NCI-H526 (cell line): ENCODE measurements around the gene C6orf136.
A peak's percentile ranks its signal among the peaks of the same experiment; 100 is the strongest.

Experiments used
- DNase-seq, 2 experiments: peaks; one replicate each; lab custom pipeline; 2025; lab: John Stamatoyannopoulos, UW

The C6orf136 gene

DNA sequence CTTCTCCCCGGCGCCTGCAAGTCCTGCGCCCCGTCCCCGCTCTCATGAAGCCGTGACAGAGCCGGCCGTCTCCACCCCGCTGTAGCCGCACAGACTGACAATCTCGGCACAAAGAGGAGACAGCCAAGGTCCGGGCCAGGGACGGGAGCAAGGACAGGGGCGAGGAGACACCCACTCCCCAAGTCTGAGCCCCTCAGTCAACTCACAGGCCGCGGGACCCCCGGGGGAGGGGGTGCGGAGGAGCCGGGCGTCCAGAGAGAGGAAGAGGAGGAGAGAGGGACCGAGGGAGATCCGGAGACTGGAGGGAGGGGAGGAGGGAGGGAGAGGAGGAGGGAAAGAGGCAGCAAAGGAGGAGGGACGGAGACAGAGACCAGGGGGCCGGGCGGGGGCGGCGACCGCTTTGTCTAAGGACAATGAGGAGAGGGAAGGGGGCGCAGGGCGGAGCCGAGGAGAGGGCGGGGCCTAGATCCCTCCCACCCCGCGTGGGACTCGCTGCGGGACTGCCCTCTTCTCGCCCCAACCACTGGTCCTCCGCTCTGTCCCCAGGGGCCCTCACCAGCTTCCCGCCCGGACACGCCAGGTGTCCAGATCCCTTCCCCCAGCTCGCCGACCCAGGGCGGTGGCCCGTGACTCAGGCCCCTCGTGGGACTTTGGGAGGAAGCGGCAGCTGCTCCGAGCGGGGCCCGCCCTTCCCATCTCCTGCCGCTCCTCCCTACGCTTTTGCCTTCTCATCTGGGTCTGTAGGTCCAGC lies 40.1 kb downstream of the C6orf136 start:
- peak; percentile 76 to 94 for DNase-seq

DNA sequence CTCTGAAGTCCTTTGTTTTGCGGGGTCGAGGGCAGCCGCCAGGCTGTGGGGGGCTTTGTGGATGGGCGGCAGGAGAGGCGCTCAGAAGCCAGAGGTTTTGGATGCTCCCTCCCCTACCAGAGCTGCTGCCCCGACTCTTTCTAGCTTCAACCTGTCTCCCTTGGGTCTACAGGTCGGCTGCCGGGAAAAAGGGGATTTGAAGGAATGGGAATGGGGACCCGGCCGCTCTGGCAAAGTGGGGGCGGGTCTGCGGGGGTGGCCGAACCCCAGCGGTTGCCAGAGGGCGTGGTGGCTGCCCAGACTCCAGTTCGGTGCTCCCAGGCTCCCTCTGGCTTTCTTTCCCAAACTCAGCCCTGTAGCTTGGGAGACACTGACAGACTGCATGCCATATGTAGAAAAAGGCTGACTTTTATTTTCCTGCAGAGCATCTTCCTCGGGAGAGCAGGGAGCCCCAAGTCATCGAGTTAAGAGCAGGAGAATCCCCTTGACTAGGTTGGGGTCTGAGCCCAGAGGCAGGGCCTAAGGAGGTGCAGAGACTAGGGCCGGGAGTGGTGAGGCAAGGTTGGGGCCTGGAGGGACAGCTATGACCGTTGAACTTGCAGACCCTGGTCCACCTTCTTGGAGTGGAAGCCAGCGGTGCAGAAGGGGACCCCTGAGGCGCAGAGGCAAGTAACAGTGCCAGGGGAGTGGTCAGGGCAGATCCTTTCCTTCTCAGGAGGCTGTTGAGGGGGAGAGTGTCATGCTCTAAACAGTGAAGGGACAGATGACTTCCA lies 40.9 kb downstream of the C6orf136 start:
- DNase-seq, result peak in 1 of 2 experiments; percentile 63

DNA sequence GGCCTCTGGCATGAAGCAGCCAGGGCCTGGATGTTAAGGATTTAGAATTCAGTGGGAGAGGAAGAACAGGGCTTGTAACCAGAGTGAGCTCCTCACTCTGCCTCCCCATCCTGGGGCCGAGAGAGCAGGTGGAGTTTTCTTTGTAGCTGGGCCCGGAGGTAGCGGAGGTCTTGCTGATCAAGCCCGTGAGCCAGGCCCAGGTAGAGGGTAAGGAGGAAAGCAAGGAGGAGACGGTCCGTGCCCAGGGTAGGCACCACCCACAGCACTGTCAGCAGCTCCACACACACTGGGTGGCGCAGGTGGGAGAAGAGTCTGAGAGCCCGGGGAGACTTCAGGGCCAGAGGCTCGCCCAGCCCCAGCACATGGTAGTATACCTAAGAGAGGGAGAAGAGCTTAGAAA lies 41.6 kb downstream of the C6orf136 start:
- DNase-seq, result no peak

DNA sequence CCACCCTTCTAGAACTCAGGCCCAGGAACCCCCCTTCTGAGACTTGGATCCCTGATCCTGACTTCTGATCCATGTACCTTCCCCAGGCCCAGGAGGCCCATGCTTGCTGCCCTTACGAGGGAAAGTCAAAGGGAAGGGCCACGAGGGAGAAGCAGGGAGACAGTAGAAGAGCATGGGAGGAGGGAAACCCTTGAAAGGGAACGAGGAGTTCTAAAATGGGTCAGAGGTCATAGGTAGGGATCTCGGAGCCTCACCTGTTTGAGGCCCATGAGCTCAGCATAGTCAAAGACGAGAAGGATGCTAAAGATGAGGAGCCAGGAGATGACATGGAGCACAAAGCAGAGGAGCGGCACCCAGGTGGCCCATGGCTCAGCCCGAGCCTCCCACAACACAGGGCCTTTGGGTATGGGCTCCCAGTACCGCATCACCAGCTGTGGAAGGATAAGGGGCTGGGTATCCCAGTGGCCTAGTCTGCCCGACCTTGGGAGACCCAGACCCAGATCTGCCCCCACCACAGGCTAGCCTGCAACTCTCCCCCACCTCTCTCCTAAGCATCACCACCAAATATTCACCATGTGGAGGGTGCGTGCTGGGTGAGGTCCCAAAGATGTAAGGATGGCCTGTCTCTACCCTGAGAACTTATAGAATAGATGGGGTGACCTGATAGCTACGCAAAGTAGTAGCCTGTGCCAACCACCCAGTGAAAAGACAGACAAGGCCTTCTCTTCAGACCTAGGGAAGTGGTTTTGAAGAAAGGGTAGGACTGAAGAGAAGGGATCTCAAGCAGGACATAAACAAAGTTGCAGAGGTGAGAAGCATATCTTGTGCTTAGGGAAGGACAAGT lies 42.3 kb downstream of the C6orf136 start:
- no peak for DNase-seq

DNA sequence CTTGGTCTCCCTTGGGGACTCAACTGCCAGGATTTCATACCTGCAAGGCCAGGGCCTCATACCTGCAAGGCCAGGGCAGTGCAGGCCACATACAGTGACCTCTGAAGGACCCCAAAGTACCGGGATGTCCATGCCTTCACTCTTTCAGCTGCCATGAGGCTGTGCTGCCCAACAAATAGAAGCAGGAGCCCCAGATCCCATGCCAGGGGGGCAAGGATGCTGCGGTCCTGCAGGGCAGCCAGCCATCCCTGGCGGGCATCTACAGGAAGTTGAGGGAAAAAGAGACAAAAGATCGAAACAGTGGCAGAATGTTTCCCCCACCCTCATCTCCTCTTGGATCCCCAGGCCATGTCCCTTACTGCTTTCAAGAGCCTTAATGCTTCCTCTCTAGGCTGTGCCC lies 43.1 kb downstream of the C6orf136 start:
- DNase-seq, result no peak

DNA sequence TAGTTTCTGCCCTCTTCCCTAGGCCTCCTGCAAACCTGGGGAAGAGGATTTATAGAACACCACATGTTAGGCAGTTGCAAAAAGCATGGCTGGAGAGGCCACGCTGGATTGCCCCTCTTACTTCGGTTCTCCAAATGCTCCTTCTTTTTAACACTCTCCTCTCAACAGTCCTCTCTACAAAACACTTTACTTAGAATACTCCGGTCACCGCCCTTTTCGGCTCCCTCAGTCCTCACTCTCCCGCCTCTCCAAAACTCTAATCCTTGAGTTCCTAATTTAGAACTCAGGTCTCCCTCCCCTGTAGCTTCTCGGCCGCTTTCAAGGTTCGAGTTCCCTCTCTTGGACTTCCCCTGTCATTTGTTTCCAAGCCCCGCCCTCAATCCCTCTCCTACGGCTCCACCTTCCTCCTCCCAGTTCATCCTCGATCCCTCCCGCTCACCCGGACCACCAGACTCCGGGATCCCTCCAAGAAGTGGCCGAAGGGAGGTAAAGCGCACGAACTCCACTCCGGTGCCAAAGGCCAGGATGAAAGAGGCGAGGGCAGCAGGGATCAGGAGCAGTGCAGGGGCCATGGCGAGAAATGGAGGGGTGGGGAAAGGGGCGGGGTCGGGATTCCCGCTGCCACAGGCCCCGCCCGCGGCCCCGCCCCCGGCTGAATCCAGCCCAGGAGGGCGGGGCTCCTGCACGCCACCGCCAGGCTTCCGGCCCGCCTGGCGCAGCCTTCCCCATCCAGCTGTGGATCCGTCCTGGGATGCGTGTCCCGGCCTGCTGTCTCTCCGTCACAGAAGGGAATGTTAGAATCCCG lies 43.7 kb downstream of the C6orf136 start, which contains the start of gene NRM:
TSS of gene NRM (minus strand) at position 582 of the 805 bp plus-strand sequence. CDS start at position 572, 10 bp downstream.
- DNase-seq, result peak; percentile 66 to 92

DNA sequence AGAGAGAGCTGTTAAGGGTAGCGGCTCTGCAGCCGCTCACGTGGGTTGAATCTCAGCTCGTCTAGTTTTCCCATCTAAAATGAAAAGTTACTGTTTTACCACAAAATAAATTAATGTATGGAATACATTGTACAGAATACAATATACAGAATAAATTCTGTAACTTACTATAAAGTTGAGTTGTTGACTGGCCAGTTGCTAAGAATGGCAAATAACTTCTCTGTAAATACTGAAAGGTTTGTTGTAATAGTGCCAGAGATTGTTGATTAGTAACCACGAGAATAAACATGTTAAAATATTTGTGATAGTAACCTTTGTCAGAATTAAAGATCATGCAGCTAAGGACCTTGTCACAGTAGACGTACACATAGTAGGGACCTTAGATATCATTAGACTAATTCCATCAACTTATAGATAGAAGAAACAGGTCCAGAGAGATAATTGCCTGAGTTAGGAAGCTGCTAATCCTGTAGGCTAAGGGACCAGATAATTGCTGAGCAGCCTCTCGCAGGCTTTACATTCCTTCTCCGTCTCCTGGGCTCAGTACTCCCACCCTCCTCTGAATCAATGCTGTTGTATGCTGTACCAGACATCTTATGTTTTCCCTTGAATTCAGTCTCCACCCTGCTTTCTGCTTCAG lies 44.4 kb downstream of the C6orf136 start:
- no peak for DNase-seq

DNA sequence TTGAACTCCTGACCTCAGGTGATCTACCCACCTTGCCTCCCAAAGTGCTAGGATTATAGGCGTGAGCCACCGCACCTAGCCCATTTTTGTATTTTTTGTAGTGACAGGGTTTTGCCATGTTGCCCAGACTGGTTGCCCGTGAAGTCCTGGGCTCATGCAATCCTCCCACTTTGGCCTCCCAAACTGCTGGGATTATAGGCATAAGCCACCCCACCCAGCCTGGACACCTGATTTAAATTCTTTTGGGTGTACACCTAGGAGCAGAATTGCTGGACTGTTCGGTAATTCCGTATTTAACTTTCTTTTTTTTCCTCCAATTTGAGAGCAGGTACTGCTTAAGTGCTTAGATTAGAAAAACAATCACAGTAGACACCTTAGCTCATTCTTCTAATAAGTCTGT lies 49.5 kb downstream of the C6orf136 start:
- DNase-seq, result no peak

DNA sequence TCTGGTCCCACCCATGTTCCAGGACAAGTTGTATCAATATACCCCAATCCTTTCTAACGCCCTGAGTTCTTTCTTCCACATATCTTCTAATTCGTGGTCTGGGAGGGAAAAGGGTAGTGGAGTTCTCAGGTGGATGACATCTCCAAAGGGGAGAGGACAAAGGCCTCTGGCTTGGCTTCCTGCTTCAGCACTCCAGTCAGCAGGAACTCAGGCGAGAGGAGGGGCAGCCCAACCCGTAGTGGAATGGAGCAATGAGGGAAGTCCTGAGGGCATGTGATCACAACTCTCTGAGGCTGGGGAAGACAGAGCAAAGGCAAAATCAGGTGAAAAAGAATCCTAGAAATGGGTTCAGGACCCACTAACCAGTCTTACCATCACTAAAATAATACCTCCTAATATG lies 53.4 kb downstream of the C6orf136 start:
- no peak for DNase-seq
